Suprapubic skin (tissue), 2 donors: ENCODE results near the gene PAIP2B.

Experiments used
- EP300 ChIP-seq: sonication (generic); formaldehyde crosslinking; IDR thresholded peaks from one replicate; pipeline ENCODE4 v1.6.1; 2017; ENCODE audit warnings: antibody characterized with exemption
- POLR2A ChIP-seq, 2 donors: fragments of 450-650 bp; IDR thresholded peaks; one replicate each; pipeline ENCODE4 v1.6.1; 2017; ENCODE audit warnings: antibody characterized with exemption in 2 of 2, mild to moderate bottlenecking in 2 of 2, moderate library complexity in 2 of 2

GRCh38 chr2:71207601-71208000 lies 19.3 kb downstream of the PAIP2B start:
- TF ChIP-seq POLR2A (IDR thresholded peaks at IDR 0.05) (no peak), EP300 (no peak)
